DMS114 treated with DMSO at 0.1 percent for 48 hours (cell line): ENCODE data around the gene CHCHD3.
"Not testable (repeated sequence)": the region's sequence is repeated elsewhere in the genome, so short reads cannot be mapped to it uniquely, and the experiment has no call there.

Experiments
- DNase-seq: peaks from one replicate; lab custom pipeline; 2025; ENCODE audit not compliant: unreplicated experiment; lab: John Stamatoyannopoulos, UW

Gene CHCHD3

GRCh38 chr7:133009426-133010252, 72.3 kb downstream of the CHCHD3 start:
- no peak for DNase-seq

- no peak for DNase-seq
Measured at GRCh38 chr7:133007961-133008360, 73.9 kb downstream of the CHCHD3 start.

- no peak for DNase-seq
Measured at GRCh38 chr7:133003052-133003910, 78.6 kb downstream of the CHCHD3 start.

- DNase-seq, result no peak
Measured at GRCh38 chr7:133001727-133002126, 80.2 kb downstream of the CHCHD3 start.

- DNase-seq, result no peak
Measured at GRCh38 chr7:132999845-133000244, 82.0 kb downstream of the CHCHD3 start.

- no peak for DNase-seq
Measured at GRCh38 chr7:132998763-132999162, 83.1 kb downstream of the CHCHD3 start.

- no peak for DNase-seq
Measured at GRCh38 chr7:132997505-132997904, 84.4 kb downstream of the CHCHD3 start.

GRCh38 chr7:132996581-132997242, 85.2 kb downstream of the CHCHD3 start:
- DNase-seq, result no peak

- DNase-seq, result no peak
Measured at GRCh38 chr7:132993377-132994013, 88.4 kb downstream of the CHCHD3 start.

GRCh38 chr7:132991615-132992587, 90.0 kb downstream of the CHCHD3 start:
- DNase-seq, result no peak

- DNase-seq, result no peak
Measured at GRCh38 chr7:132988117-132988516, 93.8 kb downstream of the CHCHD3 start.

- DNase-seq, result no peak
Measured at GRCh38 chr7:132980402-132980801, 101.5 kb downstream of the CHCHD3 start.

GRCh38 chr7:132979524-132979923, 102.4 kb downstream of the CHCHD3 start:
- no peak for DNase-seq

- DNase-seq, result no peak
Measured at GRCh38 chr7:132977234-132977633, 104.7 kb downstream of the CHCHD3 start.

- DNase-seq, result no peak
Measured at GRCh38 chr7:132972745-132973144, 109.1 kb downstream of the CHCHD3 start.

GRCh38 chr7:132970257-132970656, 111.6 kb downstream of the CHCHD3 start:
- DNase-seq, result no peak

GRCh38 chr7:132969520-132969919, 112.4 kb downstream of the CHCHD3 start:
- no peak for DNase-seq

- DNase-seq, result not testable (repeated sequence)
Measured at GRCh38 chr7:132967470-132967848, 114.4 kb downstream of the CHCHD3 start.

GRCh38 chr7:132966754-132967469, 115.0 kb downstream of the CHCHD3 start:
- no peak for DNase-seq
